Muscle of leg (tissue), 11 donors: Measurements from ENCODE around the gene CHST11. TPM values are rescaled to one million over a fixed set of nuclear protein-coding genes. Genes with fewer than 3 reads are reported as not detected.
"Not testable (repeated sequence)": the region's sequence is repeated elsewhere in the genome, so short reads cannot be mapped to it uniquely, and the experiment has no call there.

Experiments used
- DNase-seq: peaks from one replicate; pipeline ENCODE4 v3.0.0; 2013
- H3K27ac ChIP-seq: one replicate; pipeline ENCODE4 v1.5.1; 2013; ENCODE audit warnings: mild to moderate bottlenecking, low read length, control low read depth
- H3K27me3 ChIP-seq: one replicate; pipeline ENCODE4 v1.6.1; 2013; ENCODE audit warnings: low read length; ENCODE audit not compliant: control insufficient read depth, insufficient read depth
- H3K36me3 ChIP-seq: one replicate; pipeline ENCODE4 v1.6.1; 2013; ENCODE audit warnings: low read length; ENCODE audit not compliant: control insufficient read depth, insufficient read depth
- H3K4me1 ChIP-seq: one replicate; pipeline ENCODE4 v1.6.1; 2013; ENCODE audit warnings: low read length; ENCODE audit not compliant: control insufficient read depth, insufficient read depth
- H3K4me3 ChIP-seq: one replicate; pipeline ENCODE4 v1.5.1; 2013; ENCODE audit warnings: low read length, control low read depth
- H3K9me3 ChIP-seq: replicated peaks from 2 replicates; pipeline ENCODE4 v1.6.1; 2013; ENCODE audit warnings: low read depth, low read length; ENCODE audit not compliant: control insufficient read depth
- WGBS: methylation state at CpG from one replicate; pipeline ENCODE4 v1.1.5; 2013; ENCODE audit warnings: missing lambda C conversion rate; ENCODE audit not compliant: insufficient coverage; 5-methylcytosine and 5-hydroxymethylcytosine counted together
- polyA plus RNA-seq, 8 donors: library from polyadenylated mRNA; unstranded; fragments of 120-200 nt; gene quantifications; one replicate each; pipeline versions ENCODE4 v1.2.1 to v1.2.3, GENCODE V29; 2013; ENCODE audit warnings: inconsistent platforms in 1 of 8, low replicate concordance in 1 of 8; ENCODE audit not compliant: insufficient read length in 8 of 8, insufficient read depth in 1 of 8
- total RNA-seq: library from RNA; stranded (reverse); fragments of 120-200 nt; gene quantifications from one replicate; pipeline ENCODE4 v1.2.4, GENCODE V29; 2013

Gene CHST11
- total and polyA plus RNA-seq, 9 donors = 1.1 to 3.9 (median 2.3) TPM

DNA sequence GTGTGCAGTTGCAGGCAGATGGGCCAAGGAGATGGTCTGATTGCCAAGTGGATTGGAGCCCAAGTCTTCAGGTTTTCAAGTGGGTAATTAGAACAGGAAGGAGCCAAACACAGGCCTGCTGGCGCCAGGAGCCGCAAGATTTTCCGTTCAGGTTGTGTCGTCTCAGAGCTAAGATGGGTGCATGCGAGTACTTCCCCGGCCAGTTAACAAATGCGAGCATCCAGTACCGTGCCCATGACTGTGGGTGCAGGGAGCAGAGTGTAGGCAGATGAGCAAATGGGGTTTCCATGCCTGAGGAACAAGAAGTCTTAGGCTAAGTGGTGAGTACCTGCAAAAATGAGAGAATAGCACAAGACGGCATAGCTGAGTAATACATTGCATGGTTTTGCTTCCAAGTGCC, 90.5 kb downstream of the CHST11 start:
- peak; percentile 70 for DNase-seq
- H3K9me3 ChIP-seq = no peaks in the 10 kb centered on the region
- H3K27ac ChIP-seq = no peak overlapping the region
- no peaks in the 10 kb centered on the region for H3K27me3 ChIP-seq
- peaks cover 2% of the 10 kb centered on the region for H3K4me1 ChIP-seq
- H3K36me3 ChIP-seq = no peaks in the 10 kb centered on the region
- no peak overlapping the region for H3K4me3 ChIP-seq
- 58% methylated on average over 9 of the region's 9 CpGs for WGBS

DNA sequence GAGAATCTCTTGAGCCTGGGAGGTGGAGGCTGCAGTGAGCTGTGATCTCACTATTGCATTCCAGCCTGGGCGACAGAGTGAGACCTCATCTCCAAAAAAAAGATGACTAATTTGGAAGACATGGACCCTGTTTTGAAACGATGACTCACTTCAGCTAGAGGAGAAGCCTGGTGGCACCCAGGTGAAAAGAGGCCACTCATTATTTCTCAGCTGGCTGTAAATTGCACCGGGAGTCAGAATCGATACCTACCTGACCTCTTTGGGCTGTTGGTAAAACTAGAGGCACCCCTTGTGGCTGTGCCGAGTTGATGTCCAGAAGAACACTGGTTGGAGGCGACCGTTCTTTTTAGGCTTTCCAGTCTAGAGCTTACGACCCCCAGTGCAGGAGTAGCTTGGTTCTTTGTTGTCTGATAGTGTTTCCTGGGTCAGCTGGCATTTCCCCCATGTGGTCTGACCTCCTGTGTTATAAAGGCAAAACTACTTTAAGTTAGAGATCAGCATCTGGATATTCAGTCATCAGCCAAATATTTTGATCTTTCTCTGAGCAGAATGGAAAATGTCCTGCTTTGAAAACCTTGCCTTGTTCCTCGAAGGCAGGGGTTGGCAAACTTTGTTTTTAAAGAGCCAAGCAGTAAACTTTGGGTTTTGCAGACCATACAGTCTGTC, 93.2 kb downstream of the CHST11 start:
- Histone ChIP-seq H3K4me3 (no peak overlapping the region), H3K27me3 (peaks cover 2% of the 10 kb centered on the region), H3K36me3 (no peaks in the 10 kb centered on the region), H3K9me3 (peaks cover 6% of the 10 kb centered on the region), H3K4me1 (peaks cover 2% of the 10 kb centered on the region), H3K27ac (no peak overlapping the region)
- DNase-seq = no peak
- 67% methylated on average over 3 of the region's 9 CpGs for WGBS

DNA sequence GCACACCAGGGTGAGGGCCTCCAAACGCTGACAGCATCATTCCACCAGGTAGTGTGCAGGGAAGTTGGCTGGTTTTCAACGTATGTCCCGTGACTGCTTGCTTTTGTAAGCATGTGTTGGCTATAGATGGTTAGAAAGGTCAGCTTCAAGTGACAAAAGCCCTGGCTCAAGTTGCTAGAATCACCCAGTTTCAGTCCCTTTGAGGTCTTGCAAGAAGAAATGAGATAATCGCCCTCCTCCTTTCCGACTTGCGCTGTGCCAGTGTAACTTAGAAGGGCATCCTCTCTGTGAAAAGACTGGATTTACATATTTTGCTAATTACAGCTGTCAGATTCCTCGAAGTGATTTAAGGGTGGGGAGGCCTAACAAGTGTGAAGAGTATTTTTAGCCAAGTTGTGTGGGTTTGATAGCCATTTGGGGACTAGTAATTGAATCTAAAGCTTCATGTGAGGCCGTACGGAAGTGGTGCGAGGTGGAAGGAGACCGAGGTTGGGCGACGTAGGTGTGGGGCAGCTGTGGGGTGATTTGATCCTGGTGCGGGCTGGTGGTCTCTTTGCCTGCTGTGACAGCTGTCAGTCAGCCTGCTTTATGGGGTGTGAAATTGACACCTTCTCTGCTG, 94.7 kb downstream of the CHST11 start:
- Histone ChIP-seq H3K4me3 (no peak overlapping the region), H3K9me3 (peaks cover 6% of the 10 kb centered on the region), H3K27ac (no peak overlapping the region), H3K4me1 (peaks cover 7% of the 10 kb centered on the region), H3K27me3 (peaks cover 3% of the 10 kb centered on the region), H3K36me3 (no peaks in the 10 kb centered on the region)
- WGBS = 59% methylated on average over 11 of the region's 14 CpGs
- no peak for DNase-seq

DNA sequence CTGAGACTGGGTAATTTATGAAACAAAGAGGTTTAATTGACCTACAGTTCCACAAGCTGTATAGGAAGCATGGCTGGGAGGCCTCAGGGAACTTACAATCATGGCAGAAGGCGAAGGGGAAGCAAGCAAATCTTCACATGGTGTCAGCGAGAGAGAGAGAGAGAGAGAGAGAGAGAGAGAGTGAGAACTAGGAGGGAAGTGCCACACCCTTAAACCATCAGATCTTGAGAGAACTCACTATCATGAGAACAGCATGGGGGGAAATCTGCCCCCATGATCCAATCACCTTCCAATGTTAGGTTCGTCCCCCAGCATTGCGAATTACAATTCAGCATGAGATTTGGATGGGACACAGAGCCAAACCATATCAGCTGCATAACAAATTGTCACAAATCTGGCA, 96.7 kb downstream of the CHST11 start:
- WGBS = 100% methylated on average over 2 of the region's 4 CpGs
- Histone ChIP-seq H3K36me3 (no peaks in the 10 kb centered on the region), H3K4me1 (peaks cover 7% of the 10 kb centered on the region), H3K4me3 (no peak overlapping the region), H3K27ac (no peak overlapping the region), H3K27me3 (peaks cover 3% of the 10 kb centered on the region), H3K9me3 (peaks cover 6% of the 10 kb centered on the region)
- no peak for DNase-seq

DNA sequence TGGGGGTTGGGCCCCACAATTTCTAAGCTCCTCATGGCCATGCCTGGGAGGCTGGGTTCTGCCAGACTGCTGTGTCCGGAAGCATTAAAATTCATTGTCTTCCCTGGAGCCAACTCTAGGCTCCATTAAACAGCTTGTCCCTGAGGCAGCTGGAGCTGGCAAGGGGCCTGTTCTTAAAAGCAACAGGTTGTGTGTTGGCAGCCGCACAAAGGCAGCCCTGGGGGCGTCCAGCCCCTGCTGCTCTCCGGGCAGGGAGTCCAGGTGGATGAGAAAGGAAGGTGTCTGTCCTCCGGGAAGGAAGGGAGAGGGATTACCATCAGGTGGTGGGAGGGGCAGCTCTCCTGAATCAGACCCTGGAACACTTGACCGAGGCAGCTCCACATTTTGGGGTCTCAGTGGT, 98.9 kb downstream of the CHST11 start:
- no peak for DNase-seq
- Histone ChIP-seq H3K27me3 (peaks cover 3% of the 10 kb centered on the region), H3K4me1 (peaks cover 7% of the 10 kb centered on the region), H3K4me3 (no peak overlapping the region), H3K9me3 (peaks cover 6% of the 10 kb centered on the region), H3K36me3 (no peaks in the 10 kb centered on the region), H3K27ac (no peak overlapping the region)
- 23% methylated on average over 4 of the region's 6 CpGs for WGBS

DNA sequence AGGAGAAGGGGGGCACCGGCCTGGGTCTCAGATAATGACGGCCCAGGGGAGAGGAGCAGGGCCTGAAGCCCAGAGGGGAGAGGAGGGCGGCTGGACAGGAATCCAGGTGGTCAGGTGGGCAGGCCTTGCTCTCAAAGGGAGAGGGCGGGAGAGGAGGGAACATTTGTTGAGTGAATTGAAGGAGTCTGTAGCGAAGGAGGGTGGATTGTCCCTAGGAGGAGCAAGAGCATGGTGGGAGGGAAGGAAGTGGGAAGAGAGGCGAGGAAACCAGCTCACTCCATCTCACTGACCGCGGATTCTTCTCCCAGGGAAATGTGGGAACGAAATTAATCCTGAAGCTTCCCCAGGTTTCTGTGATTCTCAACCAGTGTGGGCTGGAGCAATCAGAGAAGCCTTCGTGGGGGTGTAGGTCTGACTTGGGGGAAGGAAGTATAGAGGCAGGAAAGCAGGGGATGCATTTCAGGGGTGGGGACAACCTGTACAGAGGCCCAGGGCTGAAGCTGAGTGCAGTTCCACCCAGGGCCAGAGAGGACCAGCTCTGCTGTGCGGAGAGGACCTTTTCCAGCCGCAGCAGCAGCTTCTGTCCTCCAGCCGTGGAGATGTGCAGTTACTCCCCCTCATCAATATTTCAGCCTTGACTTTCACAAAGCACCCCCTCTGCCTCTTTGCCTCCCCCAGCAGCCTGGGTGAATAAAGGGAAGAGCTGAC, 100.9 kb downstream of the CHST11 start:
- Histone ChIP-seq H3K9me3 (peaks cover 6% of the 10 kb centered on the region), H3K4me3 (no peak overlapping the region), H3K27ac (no peak overlapping the region), H3K36me3 (no peaks in the 10 kb centered on the region), H3K4me1 (peaks cover 5% of the 10 kb centered on the region), H3K27me3 (peaks cover 3% of the 10 kb centered on the region)
- no peak for DNase-seq
- WGBS = 76% methylated on average over 6 of the region's 13 CpGs

DNA sequence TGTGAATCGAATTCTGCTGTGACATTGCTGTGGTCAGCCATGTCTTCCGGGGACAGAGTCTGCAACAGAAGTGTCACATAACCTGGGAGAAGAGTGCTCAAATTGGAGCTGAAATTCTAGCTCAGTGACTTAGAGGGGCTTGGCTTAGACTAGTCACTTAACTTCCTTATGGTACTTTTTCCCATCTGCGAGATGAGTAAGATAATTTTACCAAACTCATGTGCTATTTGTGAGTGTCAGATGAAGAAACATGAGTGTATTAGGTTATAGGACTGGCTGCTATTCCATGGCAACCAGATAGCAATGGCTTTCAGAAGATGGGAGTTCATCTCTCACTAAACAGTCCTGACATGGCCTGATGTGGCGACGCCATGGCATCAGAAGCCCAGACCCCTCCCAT, 104.1 kb downstream of the CHST11 start:
- no peak overlapping the region for H3K4me3 ChIP-seq
- no peaks in the 10 kb centered on the region for H3K36me3 ChIP-seq
- no peak for DNase-seq
- 82% methylated on average over 4 of the region's 5 CpGs for WGBS
- no peaks in the 10 kb centered on the region for H3K27me3 ChIP-seq
- H3K4me1 ChIP-seq = no peaks in the 10 kb centered on the region
- peaks cover 2% of the 10 kb centered on the region for H3K9me3 ChIP-seq
- no peak overlapping the region for H3K27ac ChIP-seq

DNA sequence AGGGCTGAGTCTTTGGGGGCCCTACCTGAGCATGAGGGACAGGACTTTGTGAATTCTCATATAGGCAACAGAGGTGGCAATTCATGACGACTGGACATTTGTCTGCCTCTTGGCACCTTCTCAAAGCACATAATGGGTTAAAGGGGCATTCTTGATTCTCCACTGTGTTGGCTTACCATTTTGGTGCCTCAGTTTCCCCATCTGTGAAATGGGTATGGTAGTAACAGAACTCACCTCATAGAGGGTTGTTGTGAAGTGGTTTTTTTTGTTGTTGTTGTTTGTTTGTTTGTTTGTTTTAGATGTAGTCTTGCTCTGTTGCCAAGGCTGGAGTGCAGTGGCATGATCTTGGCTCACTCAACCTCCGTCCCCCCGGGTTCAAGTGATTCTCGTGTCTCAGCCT, 106.0 kb downstream of the CHST11 start:
- no peaks in the 10 kb centered on the region for H3K4me1 ChIP-seq
- H3K4me3 ChIP-seq = no peak overlapping the region
- H3K36me3 ChIP-seq = no peaks in the 10 kb centered on the region
- peaks cover 2% of the 10 kb centered on the region for H3K9me3 ChIP-seq
- no peak overlapping the region for H3K27ac ChIP-seq
- H3K27me3 ChIP-seq = no peaks in the 10 kb centered on the region
- DNase-seq = no peak
- WGBS = 100% methylated on average over 2 of the region's 4 CpGs

DNA sequence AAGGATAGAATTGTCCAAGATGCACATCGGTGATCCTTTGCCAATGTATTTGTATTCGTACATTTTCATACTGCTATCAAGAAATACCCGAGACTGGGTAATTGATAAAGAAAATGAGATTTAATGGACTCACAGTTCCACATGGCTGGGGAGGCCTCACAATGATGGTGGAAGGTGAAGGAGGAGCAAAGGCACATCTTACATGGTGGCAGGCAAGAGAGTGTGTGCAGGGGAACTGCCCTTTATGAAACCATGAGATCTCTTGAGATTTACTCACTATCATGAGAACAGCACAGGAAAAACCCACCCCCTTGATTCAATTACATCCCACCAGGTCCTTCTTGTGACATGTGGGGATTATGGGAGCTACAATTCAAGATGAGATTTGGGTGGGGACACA, 107.9 kb downstream of the CHST11 start:
- H3K27me3 ChIP-seq, H3K4me1 ChIP-seq, H3K36me3 ChIP-seq, H3K4me3 ChIP-seq, DNase-seq, H3K27ac ChIP-seq, H3K9me3 ChIP-seq: not testable (repeated sequence)
- no CpG with 5 or more reads among the region's 3 CpGs for WGBS

DNA sequence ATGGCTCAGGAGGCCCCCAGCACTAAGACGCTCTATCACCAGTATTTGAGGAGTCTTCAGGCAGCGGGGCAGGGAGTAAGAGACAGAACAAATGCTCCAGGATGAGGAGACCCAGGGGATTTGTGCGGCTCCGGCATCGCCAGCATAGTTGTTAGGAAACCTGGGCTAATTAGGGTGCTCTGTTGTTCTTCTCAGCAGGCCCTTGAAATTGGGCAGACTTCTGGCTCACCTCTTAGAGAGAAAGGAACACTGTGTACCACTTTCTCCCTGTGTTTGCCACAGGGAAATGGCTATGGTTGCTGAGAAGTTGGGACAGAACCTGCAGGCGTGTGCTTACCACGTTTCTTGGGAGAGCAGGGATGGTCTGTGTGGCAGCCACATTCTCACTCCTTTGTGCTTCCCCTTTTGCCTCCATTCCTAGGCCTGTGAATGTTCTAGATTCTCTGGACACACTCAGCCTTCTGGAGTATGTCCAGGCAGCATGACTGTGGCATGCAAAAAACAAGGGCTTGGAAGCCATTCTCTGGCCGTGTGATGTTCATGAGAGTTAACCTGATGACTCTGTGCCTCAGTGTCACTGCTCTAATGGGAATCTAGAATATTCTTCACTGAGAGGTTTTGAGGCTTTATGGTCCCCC, 109.0 kb downstream of the CHST11 start:
- H3K27me3 ChIP-seq = no peaks in the 10 kb centered on the region
- no peaks in the 10 kb centered on the region for H3K4me1 ChIP-seq
- H3K27ac ChIP-seq = no peak overlapping the region
- DNase-seq = no peak
- no peaks in the 10 kb centered on the region for H3K36me3 ChIP-seq
- peaks cover 2% of the 10 kb centered on the region for H3K9me3 ChIP-seq
- H3K4me3 ChIP-seq = no peak overlapping the region
- 88% methylated on average over 4 of the region's 8 CpGs for WGBS
